Measurements from ENCODE around the gene CD300A. TPM values are rescaled to one million over a fixed set of nuclear protein-coding genes. Genes with fewer than 3 reads are reported as not detected.
A peak's percentile ranks its signal among the peaks of the same experiment; 100 is the strongest.

Gene CD300A
- total and polyA plus RNA-seq, 4 donors = 2.2 to 11.5 (median 8.0) TPM

GRCh38 chr17:74432424-74432690 lies 34.1 kb upstream of the CD300A start:
- no peak for DNase-seq (ENCODE audit: low spot score)
- Histone ChIP-seq H3K27me3 (ENCODE audit: control insufficient read depth in 4 of 4, insufficient read depth in 4 of 4, low read length in 3 of 4) (no peaks in the 10 kb centered on the region), H3K9me3 (ENCODE audit: control insufficient read depth in 4 of 4, low read length in 3 of 4) (no peaks in the 10 kb centered on the region), H3K4me1 (ENCODE audit: control insufficient read depth in 4 of 4, insufficient read depth in 4 of 4, low read length in 3 of 4) (peaks cover 18 to 69% (median 60%) of the 10 kb centered on the region in 4 donors), H3K4me3 (ENCODE audit: low read depth in 1 of 3, low read length in 3 of 3) (peak overlapping the region; percentile 88 to 89 (median 88)), H3K9ac (ENCODE audit: low read depth in 1 of 2, low read length in 2 of 2) (peak overlapping the region in 1 of 2 donors; percentile 97), H3K36me3 (ENCODE audit: control insufficient read depth in 4 of 4, insufficient read depth in 3 of 4, low read depth in 1 of 4, low read length in 3 of 4) (no peaks in the 10 kb centered on the region), H3K27ac (ENCODE audit: low read depth in 1 of 2, low read length in 2 of 2) (peak overlapping the region; percentile 99 to 100)
- no peak for TF ChIP-seq CTCF (IDR thresholded peaks at IDR 0.05; ENCODE audit: low read depth, low read length, missing input control)
- TF ChIP-seq ATF3 (IDR thresholded peaks at IDR 0.05) = no peak
- TF ChIP-seq YY1 (IDR thresholded peaks at IDR 0.05) = no peak
- no peak for TF ChIP-seq GABPA (IDR thresholded peaks at IDR 0.05 in 1 of 2, conservative IDR thresholded peaks at IDR 0.05 in 1 of 2)
- WGBS = under 1% methylated on average over 33 of the region's 33 CpGs

- H3K4me1 ChIP-seq (ENCODE audit: control insufficient read depth in 4 of 4, insufficient read depth in 4 of 4, low read length in 3 of 4) = peaks cover 15 to 65% (median 56%) of the 10 kb centered on the region in 4 donors
- peak overlapping the region; percentile 99 to 100 for H3K27ac ChIP-seq (ENCODE audit: low read depth in 1 of 2, low read length in 2 of 2)
- TF ChIP-seq MAX (IDR thresholded peaks at IDR 0.05) = no peak
- TF ChIP-seq SP1 (IDR thresholded peaks at IDR 0.05) = no peak
- no peak for TF ChIP-seq RXRA (IDR thresholded peaks at IDR 0.05)
- TF ChIP-seq YY1 (IDR thresholded peaks at IDR 0.05) = no peak
- no peak for TF ChIP-seq ZBTB33 (IDR thresholded peaks at IDR 0.05)
- no peak for TF ChIP-seq HNF4G (IDR thresholded peaks at IDR 0.05)
- TF ChIP-seq GABPA (IDR thresholded peaks at IDR 0.05 in 1 of 2, conservative IDR thresholded peaks at IDR 0.05 in 1 of 2) = no peak
- no peak for TF ChIP-seq RAD21 (IDR thresholded peaks at IDR 0.05)
- H3K9me3 ChIP-seq (ENCODE audit: control insufficient read depth in 4 of 4, low read length in 3 of 4) = no peaks in the 10 kb centered on the region
- peak overlapping the region; percentile 53 to 89 (median 88) for H3K4me3 ChIP-seq (ENCODE audit: low read depth in 1 of 3, low read length in 3 of 3)
- 12% methylated on average over 23 of the region's 23 CpGs for WGBS
- no peak for DNase-seq (ENCODE audit: low spot score)
- no peaks in the 10 kb centered on the region for H3K27me3 ChIP-seq (ENCODE audit: control insufficient read depth in 4 of 4, insufficient read depth in 4 of 4, low read length in 3 of 4)
- peak overlapping the region; percentile 43 to 97 for H3K9ac ChIP-seq (ENCODE audit: low read depth in 1 of 2, low read length in 2 of 2)
- no peaks in the 10 kb centered on the region for H3K36me3 ChIP-seq (ENCODE audit: control insufficient read depth in 4 of 4, insufficient read depth in 3 of 4, low read depth in 1 of 4, low read length in 3 of 4)
Observed at GRCh38 chr17:74432766-74433391, 33.6 kb upstream of the CD300A start.

- H3K4me1 ChIP-seq (ENCODE audit: control insufficient read depth in 4 of 4, insufficient read depth in 4 of 4, low read length in 3 of 4) = peaks cover 13 to 60% (median 51%) of the 10 kb centered on the region in 4 donors
- WGBS = 29% methylated on average over 17 of the region's 17 CpGs
- peak overlapping the region; percentile 15 to 80 for H3K9ac ChIP-seq (ENCODE audit: low read depth in 1 of 2, low read length in 2 of 2)
- H3K36me3 ChIP-seq (ENCODE audit: control insufficient read depth in 4 of 4, insufficient read depth in 3 of 4, low read depth in 1 of 4, low read length in 3 of 4) = no peaks in the 10 kb centered on the region
- H3K27ac ChIP-seq (ENCODE audit: low read depth in 1 of 2, low read length in 2 of 2) = peak overlapping the region; percentile 99 to 100
- H3K27me3 ChIP-seq (ENCODE audit: control insufficient read depth in 4 of 4, insufficient read depth in 4 of 4, low read length in 3 of 4) = no peaks in the 10 kb centered on the region
- TF ChIP-seq HNF4A (conservative IDR thresholded peaks at IDR 0.05) = peak in 1 of 2 donors; percentile 1
- peak; percentile 86 for TF ChIP-seq REST (IDR thresholded peaks at IDR 0.05)
- TF ChIP-seq ATF3 (IDR thresholded peaks at IDR 0.05) = no peak
- peak overlapping the region; percentile 24 to 89 (median 88) for H3K4me3 ChIP-seq (ENCODE audit: low read depth in 1 of 3, low read length in 3 of 3)
- no peak for DNase-seq (ENCODE audit: low spot score)
- H3K9me3 ChIP-seq (ENCODE audit: control insufficient read depth in 4 of 4, low read length in 3 of 4) = no peaks in the 10 kb centered on the region
Observed at GRCh38 chr17:74433421-74434121, 32.9 kb upstream of the CD300A start.

Data from liver (tissue), 9 donors.